Stimulated activated CD8-positive, alpha-beta memory T cell treated with anti-CD3 and anti-CD28 coated beads, Interleukin-12 subunit alpha, Interleukin-12 subunit beta, amount 100 ng/mL, for 24 hours (primary cell): ENCODE results near the gene C9orf40.

Experiments
- DNase-seq: peaks from one replicate; pipeline ENCODE4 v3.0.0-alpha.2; 2020; ENCODE audit errors: extremely low read depth

Gene C9orf40, protein sequence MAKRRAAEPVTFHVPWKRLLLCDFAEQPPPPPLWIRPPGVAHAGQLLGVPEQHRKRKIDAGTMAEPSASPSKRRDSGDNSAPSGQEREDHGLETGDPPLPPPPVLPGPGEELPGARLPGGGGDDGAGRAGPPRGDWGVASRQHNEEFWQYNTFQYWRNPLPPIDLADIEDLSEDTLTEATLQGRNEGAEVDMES

GRCh38 chr9:74952201-74953151, at the start of gene C9orf40:
Gene C9orf40, minus strand, starts transcription at chr9:74952912. Its CDS starts 301 bp downstream, at chr9:74952611.
- DNase-seq = peak; percentile 71

DNA sequence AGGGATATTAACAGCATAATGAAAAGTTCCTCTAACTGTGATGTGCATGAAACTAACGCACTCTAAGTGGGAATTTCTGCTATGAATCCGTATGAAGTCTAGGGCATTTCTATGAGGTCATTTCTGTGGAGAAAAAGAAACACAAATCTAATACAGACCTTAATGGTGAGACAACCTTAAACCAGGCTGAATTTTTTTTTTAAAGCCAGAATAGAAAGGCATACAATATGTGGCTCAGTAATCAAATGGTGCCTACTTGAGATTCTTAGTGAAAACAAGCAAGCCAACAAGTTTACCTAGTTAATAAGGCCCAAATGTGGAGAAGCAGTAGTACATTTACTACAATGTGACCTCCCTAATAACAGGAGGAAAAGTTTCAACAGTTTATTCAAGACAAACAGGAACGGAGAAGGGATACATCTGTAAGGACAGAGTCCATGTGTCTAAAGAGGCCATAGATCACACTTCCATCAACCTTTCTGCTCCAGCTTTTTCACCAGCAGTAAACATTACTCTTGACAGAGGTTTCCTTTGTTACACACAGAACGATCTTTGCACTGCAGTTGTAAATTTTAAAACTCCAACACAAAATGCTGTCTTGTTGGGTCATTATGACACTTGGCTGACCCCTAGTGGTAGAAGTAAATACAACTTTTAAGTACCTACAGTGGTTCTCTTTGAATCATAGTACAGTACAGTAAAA, 49.2 kb upstream of the C9orf40 start:
- no peak for DNase-seq

- DNase-seq = no peak
Observed at GRCh38 chr9:75000835-75001234, 48.1 kb upstream of the C9orf40 start.

DNA sequence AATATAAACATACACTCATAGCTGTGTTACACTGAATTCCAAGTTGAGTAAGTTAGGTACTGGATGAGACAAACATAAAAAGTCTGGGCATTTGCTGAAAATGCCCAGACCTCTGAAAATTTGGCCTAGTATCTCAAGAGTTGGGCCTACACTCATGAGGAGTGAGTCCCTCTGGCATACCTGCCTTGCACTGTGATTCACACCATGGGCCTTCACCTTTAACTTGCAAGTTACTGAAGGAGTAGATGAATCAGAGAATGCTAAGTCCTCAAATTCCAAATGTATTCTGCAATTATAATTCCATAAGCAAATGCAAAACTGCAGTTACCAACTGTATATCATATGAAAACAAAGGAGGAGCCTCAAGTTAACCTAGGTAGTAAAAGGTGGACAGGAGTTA, 32.3 kb upstream of the C9orf40 start:
- DNase-seq = no peak

GRCh38 chr9:74983709-74984108, 31.0 kb upstream of the C9orf40 start:
- no peak for DNase-seq

DNA sequence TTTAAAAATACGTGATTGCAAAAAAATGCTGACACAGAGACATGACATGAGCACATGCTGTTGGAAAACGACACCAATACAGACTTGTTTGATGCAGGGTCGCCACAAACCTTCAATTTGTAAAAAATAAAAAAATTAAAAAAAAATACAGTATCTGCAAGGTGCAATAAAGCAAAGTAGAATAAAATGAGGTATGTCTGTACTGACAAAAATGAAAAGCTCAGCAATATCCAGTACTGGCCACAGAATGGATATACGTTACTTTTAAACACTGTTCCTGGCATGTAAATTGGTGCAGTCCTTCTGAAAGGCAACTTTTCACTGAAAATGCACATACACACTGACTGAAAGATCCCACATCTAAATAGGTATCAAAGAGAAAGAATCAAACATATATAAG, 27.1 kb upstream of the C9orf40 start:
- DNase-seq = no peak

- DNase-seq = no peak
Observed at GRCh38 chr9:74977287-74977686, 24.6 kb upstream of the C9orf40 start.

DNA sequence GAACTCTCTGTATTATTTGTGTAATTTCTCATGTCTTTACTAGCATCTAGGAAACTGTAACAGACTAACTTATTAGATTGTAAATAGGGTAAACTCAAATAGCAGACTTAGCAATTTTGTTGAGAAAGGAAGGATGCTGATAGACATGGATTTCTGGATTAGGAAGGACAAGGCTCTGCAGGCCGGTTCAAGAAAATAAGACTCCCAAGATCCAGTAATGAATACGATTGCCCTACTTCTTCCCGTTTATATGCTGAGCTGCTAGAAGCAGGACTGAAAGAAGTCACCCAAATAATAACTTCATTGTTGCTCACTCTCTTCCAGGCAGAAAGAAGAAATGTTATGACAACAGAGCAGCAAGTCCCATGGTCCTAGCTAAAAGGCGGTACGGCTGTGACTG, 22.8 kb upstream of the C9orf40 start:
- no peak for DNase-seq

- no peak for DNase-seq
Observed at GRCh38 chr9:74974558-74974957, 21.8 kb upstream of the C9orf40 start.

- no peak for DNase-seq
Observed at GRCh38 chr9:74973714-74974113, 21.0 kb upstream of the C9orf40 start.

DNA sequence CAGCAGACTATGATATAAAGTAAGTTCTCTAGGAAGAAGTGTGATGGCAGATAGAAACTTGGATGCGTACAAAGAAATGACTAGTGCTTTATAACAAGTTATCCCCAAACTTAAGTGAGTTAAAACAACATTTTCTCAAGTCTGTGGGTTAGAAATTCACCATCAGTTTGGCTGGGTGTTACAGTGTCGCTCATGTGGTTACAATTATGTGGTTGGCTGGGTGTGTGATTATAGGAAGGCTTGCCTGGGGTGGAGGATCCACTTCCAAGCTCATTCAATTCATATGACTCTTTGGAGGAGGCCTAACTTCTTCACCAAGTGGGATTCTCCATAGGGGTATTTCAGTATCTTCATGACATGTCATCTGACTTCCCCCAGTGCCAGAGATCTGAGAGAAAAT, 10.3 kb upstream of the C9orf40 start:
- DNase-seq = no peak

- DNase-seq = no peak
Observed at GRCh38 chr9:74961496-74961895, 8.8 kb upstream of the C9orf40 start.

GRCh38 chr9:74960561-74960960, 7.8 kb upstream of the C9orf40 start:
- DNase-seq = no peak

DNA sequence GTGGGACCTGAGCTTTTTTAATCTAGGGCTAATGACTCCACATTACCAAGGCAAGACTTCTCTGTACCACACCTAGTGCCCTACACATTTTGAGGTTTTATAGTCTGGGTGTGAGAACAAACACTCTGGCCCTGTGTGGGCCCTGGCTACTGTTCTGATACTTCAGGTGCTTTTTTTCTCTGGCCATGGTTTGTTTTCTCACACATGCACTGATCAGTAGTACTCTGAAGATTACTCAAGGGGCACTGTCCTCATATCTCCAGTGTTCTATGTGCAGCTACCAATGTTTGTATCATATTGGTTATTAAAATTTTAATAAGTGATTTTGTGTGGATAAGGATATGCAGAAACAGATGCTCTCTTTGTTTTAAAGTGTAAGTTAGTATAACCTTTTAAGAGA, 5.9 kb upstream of the C9orf40 start:
- DNase-seq = no peak

GRCh38 chr9:74953235-74953751, 581 bp upstream of the C9orf40 start:
- no peak for DNase-seq

DNA sequence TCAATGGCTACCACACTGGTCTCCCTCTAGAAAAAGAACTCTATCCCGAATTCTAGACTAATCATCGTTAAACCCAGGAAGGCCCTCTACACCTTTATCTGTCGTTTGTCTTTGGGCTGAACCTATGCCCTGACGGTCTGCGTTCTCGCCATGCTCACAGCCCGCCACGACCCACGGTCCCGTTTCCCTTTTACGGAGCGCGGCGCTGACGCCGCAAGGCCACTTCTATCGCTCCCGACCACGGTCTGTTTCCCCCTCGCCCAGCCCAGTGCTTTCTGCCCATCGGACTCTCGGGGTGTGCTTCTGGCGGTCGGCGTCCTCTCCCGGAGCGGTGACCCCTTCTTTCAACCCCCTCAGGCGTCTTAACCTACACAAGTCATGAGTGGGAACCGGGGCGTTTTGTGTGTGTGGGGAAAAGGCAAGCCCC, 974 bp downstream of the C9orf40 start:
- peak; percentile 8 for DNase-seq

DNA sequence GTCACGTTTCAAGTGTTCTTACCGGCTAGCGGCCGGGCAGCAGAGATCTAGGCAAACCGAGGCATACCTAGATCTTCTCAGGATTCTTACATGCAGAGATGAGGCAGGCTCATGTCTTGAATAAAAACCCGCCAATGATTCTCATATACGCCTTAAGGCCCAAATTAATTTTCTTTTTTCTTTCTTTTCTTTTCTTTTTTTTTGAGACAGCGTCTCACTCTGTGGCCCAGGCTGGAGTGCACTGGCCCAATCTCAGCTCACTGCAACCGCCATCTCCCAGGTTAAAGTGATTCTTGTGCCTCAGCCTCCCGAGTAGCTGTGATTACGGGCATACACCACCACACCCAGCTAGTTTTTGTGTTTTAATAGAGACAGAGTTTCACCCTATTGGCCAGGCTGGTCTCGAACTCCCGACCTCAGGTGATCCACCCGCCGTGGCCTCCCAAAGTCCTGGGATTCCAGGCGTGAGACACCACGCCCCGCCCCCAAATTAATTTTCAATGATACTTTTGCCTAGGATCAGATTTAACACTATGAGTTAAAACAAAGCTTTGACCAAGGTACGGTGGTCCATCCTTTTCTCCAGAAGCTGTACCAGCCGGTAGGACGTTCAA, 1.5 kb downstream of the C9orf40 start:
- no peak for DNase-seq

- DNase-seq = no peak
Observed at GRCh38 chr9:74949859-74950855, 2.6 kb downstream of the C9orf40 start.

DNA sequence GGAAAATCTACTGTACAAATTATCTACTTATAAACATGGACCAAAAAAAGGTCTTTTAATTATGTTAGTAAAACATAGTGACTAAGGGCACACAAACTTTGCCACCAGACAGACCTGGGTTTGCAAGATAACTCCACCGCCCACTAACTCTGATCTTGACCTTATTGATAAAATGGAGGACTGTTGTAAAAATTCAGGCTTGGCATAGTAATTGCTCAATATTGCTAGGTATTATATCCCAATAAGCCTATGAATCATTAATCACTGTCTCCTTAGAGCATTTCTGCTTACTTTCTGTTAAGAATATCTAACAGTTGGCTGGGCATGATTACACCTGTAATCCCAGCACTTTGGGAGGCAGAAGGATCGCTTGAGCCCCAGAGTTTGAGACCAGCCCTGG, 3.8 kb downstream of the C9orf40 start:
- no peak for DNase-seq

DNA sequence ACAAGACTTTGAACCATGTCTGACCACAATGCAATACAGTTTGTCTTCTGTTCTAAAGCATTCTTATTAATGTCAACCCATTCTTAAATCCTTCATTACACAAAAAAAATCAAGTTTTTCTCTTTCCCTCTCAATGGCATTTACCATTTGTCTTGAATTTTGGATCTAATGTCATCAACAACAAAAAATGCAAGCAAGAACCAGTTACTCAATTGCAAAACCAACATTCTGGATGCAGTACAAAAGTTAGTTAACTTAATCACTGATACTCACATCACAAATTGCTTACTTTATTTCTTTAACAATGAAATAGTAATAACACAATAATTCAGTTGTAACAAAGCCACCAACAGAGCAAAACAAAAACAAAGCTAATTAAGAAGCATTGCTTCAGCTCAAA, 6.0 kb downstream of the C9orf40 start:
- DNase-seq = no peak

DNA sequence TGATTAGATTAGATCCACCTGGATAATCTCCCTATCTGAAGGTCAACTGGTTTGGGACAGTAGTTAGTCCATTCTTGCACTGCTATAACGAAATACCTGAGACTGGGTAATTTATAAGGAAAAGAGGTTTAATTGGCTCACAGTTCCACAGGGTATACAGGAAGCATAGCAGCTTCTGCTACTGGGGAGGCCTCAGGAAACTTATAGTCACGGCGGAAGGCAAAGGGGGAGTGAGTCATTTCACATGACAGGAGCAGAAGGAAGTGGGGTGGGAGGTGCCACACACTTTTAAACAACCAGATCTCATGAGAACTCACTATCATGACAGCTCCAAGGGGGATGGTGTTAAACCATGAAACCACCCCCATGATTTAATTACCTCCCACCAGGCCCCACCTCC, 9.9 kb downstream of the C9orf40 start:
- DNase-seq = peak; percentile 2
